SHP77 (cell line): ENCODE data around the gene TCAP.
"Not testable (repeated sequence)": the region's sequence is repeated elsewhere in the genome, so short reads cannot be mapped to it uniquely, and the experiment has no call there.

ENCODE experiments used
- DNase-seq, 2 experiments: peaks; one replicate each; lab custom pipeline; 2025; lab: John Stamatoyannopoulos, UW

The TCAP gene

DNA sequence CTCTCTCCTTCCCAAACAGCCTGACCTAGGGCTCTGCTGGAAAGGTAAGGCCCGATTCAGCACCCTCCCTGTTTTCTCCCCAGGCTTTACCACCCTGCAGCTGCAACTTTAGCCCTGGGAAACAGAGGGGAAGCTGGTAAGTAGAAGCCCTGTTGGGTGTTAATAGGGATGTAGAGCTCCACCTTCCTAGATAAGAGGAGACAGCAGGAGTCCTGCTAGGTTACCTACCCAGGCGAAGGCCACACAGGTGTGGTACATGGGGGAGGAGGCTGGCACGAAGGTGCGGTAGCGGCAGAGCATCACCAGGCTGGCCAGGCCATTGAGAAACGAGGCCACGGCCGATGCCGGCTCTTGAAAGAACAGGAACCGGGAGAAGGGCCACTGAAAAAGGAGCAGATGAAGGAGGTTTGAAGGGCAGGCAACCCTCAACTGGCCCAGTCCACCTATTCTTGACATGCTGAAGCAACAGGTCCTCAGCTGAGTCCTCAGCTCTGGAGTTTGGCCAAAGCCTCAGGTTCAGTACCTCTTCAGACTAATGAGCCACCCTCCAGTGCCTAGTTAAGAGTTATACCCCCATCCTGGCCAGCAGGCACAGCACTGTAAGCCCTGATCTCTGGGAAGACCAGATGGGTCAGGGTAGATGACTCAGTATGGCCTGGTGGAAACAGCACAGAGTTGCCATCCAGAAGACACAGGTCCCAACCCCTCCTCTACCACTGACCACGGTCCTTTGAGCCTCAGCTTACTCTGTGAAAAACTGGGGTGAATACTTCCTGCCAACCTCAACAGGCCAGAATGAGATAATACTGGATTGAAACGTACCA is 19.4 kb downstream of the TCAP start:
- DNase-seq, result no peak

DNA sequence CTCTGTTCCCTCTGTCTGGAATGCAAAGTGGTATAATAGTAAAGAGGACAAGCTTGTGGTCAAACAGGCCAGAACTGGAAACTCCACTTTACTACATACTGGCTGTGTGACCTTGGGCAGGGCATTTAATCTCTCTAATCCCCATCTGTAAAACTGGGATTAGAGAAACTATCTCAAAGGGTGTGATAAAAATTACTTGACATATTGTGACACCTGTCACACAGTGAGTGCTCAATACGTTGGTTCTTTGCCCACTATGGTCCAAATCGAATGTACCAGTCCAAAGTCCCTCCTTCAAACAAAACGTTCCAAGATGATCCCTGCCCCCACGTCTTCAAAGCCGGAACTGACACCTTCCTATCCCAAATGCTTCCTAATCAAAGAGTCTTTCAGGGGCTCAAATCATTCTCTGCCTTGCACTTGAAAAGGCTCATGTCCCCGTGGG is 22.0 kb downstream of the TCAP start:
- no peak for DNase-seq

DNA sequence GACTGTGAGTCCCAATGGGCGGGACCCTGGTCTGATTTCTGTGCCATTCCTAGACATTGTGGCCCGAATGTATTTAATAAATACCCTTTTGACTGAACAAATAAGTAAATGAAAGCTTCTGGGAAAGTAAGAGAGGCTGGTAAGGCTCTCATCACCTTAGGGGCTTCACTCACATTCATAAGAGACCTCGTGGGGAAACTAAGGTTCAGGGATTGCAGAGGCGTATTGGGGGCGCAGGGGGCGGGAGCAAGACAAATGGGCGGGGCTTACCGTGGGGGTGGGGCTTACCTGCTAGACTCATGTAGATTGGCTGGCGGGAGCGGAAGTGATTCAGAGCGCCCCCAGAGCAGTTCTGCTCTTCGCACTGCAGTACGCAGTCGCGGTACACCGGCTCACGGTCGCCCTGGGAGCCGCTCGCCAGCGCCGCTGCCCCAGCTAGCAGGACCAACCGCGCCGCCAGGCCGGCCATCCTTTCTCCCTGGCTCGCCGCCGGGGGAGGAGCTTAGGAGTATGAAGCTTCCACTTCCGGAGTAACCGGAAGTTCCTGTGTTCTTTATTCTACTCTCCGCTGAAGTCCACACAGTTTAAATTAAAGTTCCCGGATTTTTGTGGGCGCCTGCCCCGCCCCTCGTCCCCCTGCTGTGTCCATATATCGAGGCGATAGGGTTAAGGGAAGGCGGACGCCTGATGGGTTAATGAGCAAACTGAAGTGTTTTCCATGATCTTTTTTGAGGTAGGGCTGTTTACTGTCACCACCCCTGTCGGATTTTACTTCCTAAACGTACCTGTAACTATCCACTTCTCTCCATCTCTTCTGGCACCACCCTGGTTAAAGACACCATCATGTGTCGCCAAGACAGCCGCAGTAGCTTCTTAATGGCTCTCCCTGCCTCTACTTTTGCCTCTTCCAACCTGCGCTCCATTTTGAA is 22.7 kb downstream of the TCAP start, which contains the start of gene PGAP3:
Gene PGAP3 (minus strand): TSS at position 512 of the 929 bp plus-strand sequence. CDS start 43 bp downstream, at position 469.
- DNase-seq, result peak; percentile 84 to 96

DNA sequence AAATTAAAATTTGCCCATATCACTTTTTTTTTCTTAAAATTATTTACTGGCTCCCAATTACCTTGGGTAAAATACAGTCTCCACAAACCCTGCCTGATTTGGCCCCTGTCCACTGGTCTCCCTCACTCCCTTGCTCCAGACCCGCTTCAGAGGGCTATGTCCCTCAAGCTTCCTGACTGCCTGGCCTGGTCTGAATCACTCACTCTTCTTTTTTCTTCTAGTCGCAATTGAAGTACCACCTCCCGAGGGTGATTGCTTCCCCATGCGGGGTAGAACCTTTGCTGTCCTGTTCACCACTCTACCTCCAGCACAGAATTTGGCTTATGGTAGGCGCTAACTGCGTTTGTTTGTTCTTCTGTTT is 23.3 kb downstream of the TCAP start:
- DNase-seq, result no peak

- no peak for DNase-seq
These were observed 23.8 kb downstream of the TCAP start for GRCh38 chr17:39688945-39689344.

- no peak for DNase-seq
These were observed 29.4 kb downstream of the TCAP start for GRCh38 chr17:39694593-39694992.

DNA sequence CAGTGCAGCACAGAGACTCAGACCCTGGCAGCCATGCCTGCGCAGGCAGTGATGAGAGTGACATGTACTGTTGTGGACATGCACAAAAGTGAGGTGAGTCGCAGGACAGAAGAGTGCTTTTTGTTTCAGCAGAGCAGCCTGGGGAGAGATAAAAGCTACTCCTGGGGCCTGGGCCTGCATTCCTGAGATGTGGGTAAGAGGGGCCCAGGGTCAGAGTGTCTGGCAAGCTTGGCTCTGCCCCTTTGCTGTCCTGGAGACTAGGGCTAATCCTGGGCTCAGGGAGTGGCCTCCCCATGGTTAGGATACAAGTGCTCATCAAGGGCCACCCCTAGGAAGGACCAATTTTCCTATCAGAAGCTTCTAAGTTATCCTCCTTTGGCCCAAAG is 29.9 kb downstream of the TCAP start:
- DNase-seq, result no peak

GRCh38 chr17:39696731-39697130 is 31.6 kb downstream of the TCAP start:
- DNase-seq, result no peak

DNA sequence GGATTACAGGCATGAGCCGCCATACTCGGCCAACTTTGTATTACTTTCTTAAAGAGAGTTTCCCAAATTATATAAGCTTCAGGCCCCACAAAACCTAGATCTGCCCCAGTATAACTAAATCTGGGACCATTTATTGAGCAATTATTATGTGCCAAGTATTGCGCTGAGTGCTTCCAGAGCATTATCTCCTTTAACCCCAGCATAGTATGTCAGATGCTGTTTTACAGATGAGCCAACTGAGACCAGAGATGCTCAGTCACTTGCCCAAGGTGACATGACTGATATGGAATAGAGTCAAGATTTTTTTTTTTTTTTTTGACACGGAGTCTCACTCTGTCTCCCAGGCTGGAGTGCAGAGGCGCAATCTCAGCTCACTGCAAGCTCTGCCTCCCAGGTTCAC is 32.8 kb downstream of the TCAP start:
- DNase-seq, result no peak

DNA sequence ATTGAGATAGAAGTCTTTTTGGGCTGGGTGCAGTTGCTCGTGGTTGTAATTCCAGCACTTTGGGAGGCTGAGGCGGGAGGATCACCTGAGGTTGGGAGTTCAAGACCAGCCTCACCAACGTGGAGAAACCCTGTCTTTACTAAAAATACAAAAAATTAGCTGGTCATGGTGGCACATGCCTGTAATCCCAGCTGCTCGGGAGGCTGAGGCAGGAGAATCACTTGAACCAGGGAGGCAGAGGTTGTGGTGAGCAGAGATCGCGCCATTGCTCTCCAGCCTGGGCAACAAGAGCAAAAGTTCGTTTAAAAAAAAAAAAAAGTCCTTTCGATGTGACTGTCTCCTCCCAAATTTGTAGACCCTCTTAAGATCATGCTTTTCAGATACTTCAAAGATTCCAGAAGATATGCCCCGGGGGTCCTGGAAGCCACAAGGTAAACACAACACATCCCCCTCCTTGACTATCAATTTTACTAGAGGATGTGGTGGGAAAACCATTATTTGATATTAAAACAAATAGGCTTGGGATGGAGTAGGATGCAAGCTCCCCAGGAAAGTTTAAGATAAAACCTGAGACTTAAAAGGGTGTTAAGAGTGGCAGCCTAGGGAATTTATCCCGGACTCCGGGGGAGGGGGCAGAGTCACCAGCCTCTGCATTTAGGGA is 34.1 kb downstream of the TCAP start:
- DNase-seq, result not testable (repeated sequence)

- no peak for DNase-seq
These were observed 34.6 kb downstream of the TCAP start, which contains the start of gene ERBB2 for GRCh38 chr17:39699818-39700147. ERBB2 (plus strand) TSS chr17:39700064; CDS start chr17:39700239, 175 bp downstream.

- DNase-seq, result no peak
These were observed 35.2 kb downstream of the TCAP start for GRCh38 chr17:39700148-39700987.

DNA sequence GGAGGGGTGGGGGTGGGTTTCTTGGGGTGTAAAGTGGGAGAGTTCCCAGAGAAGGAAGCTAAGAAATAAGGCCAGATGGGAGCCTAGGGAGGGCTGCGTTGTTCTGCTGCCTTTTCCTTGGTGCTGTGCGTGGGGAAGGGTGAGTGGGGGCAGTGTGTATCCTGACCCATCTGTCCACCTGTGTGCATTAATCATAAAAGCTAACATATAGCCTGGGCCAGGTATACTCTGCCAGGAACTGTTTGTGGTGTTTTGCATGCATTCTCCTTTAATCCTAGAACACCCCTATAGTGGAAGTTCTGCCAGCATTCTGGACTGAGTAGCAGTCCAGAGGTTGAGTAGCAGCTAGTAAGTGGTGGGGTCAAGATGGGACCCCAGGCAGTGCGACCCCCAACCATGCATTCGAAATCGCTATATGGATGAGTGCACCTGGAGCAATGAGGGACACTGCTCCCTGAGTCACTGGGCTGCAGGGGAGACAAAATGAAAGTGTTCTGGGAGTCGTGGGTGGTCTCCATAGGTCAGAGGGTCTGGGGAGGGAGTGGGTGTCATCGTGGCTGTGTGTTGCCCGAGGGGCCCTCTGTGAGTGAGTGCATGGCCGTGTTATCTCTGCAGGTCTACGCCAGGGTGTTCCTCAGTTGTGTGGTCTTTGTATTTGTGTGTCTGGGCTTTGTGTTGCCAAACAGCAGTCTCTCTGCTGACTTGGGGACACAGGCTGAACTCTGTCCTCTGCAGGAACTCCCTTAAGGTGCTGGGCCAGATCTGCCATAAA is 36.0 kb downstream of the TCAP start:
- no peak for DNase-seq

- no peak for DNase-seq
These were observed 36.8 kb downstream of the TCAP start for GRCh38 chr17:39701784-39702422.

- peak; percentile 18 to 48 for DNase-seq
These were observed 38.0 kb downstream of the TCAP start for GRCh38 chr17:39702901-39703893.

GRCh38 chr17:39703913-39704312 is 38.8 kb downstream of the TCAP start:
- no peak for DNase-seq

GRCh38 chr17:39704821-39705551 is 39.8 kb downstream of the TCAP start:
- no peak for DNase-seq

GRCh38 chr17:39705786-39706348 is 40.7 kb downstream of the TCAP start:
- no peak for DNase-seq
